Mesothelial cell of epicardium (in vitro differentiated cells): ENCODE results near the gene PDE1C. TPM values are rescaled to one million over a fixed set of nuclear protein-coding genes. Genes with fewer than 3 reads are reported as not detected.

ENCODE experiments used
- DNase-seq, 2 experiments: peaks; one replicate each; pipeline ENCODE4 v3.0.0; 2021; ENCODE audit warnings: low spot score in 2 of 2; ENCODE audit not compliant: unreplicated experiment in 2 of 2
- H3K27ac Mint-ChIP-seq: 2 replicates; pipeline ENCODE4 v1.8.0; 2021; ENCODE audit warnings: mixed read lengths
- H3K27me3 Mint-ChIP-seq: 2 replicates; pipeline ENCODE4 v1.8.0; 2021; ENCODE audit warnings: low read depth, mixed read lengths
- H3K36me3 Mint-ChIP-seq: 2 replicates; pipeline ENCODE4 v1.8.0; 2021; ENCODE audit warnings: mixed read lengths
- H3K4me1 Mint-ChIP-seq: 2 replicates; pipeline ENCODE4 v1.8.0; 2021; ENCODE audit warnings: mixed read lengths
- H3K4me3 Mint-ChIP-seq: 2 replicates; pipeline ENCODE4 v1.8.0; 2021; ENCODE audit warnings: mild to moderate bottlenecking, moderate library complexity, mixed read lengths
- H3K9me3 Mint-ChIP-seq: 2 replicates; pipeline ENCODE4 v1.8.0; 2021; ENCODE audit warnings: mixed read lengths
- CTCF ChIP-seq: fragments of 200-600 bp; sonication (generic); IDR thresholded peaks from one replicate; pipeline ENCODE4 v1.5.0; 2021; ENCODE audit warnings: antibody characterized with exemption; ENCODE audit not compliant: unreplicated experiment
- total RNA-seq: library from RNA; stranded (reverse); gene quantifications from 3 replicates; pipeline ENCODE4 v1.2.1, GENCODE V29; 2021

PDE1C gene
- total RNA-seq, 1 donor from 2014 or later: 0.94 TPM

DNA sequence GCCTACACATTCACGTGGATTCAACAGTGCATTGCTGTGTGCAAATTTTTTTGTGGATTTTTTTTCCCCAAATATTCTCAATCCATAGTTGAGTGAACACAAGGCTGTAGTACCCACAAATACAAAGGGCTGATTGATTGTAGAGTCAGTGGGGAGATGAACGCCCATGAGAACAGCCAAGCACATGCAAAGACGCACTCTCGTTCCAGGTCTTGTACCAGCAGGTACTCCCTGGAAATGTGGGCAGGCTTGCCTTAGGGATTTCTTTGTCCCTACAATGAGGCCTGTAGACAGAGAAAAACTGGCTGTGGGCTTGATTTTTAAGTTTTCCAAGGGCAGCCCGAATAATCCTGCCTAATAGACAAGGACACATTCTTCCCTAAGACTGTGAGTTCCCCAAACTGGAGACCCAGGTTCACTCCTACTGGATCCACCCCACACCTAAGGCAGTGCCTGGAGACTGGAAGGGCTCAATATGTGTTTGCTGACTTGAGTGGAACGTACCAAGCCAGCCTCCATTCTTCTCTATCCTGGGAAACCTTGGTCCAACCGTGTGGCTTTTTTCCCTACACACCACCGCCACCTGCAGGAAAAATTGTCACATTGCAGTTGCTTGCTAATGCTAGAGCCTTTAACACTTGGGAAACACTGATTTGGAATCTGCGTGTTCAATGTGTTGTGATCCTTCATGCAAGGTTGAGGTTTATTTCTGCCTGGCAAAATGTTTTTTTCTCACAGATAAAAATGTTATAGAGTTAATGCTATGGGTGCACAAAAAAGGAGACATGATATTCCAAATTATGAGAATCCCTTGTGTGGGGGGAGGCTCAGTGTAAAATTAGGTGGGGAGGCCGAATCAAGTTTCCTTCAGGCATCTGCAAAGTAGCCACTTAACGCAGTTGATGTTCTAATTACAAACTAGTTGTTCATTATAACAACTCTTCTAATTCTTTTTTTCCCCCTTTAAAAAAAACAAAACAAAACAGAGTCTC is 333.9 kb downstream of the PDE1C start:
- Mint-ChIP-seq H3K4me1 (no peaks in the 10 kb centered on the region), H3K36me3 (no peaks in the 10 kb centered on the region), H3K9me3 (no peaks in the 10 kb centered on the region), H3K27ac (no peak overlapping the region), H3K27me3 (peaks cover 19% of the 10 kb centered on the region), H3K4me3 (no peak overlapping the region)
- TF ChIP-seq CTCF: peak; percentile 98
- peak; percentile 43 to 75 for DNase-seq

DNA sequence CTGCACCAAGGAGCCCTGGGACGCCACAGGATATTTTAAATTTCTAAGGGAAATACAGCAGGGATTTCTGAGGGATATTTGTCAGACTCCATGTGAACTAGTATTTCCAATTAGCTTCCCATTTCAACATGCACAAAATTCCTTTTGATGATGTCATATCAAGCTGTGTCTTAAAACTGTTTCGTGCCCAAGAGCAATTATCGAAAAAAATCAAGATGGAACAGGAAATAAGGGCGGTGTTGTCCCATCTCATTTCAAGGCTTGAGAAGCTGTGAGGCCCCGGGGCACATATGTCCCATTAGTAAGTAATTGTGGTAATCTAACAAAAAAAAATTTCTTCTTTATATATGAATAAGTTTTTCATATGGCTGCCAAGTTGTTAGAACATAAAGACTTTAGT is 335.8 kb downstream of the PDE1C start:
- no peak for DNase-seq
- Mint-ChIP-seq H3K27me3 (peaks cover 14% of the 10 kb centered on the region), H3K36me3 (no peaks in the 10 kb centered on the region), H3K27ac (no peak overlapping the region), H3K4me1 (no peaks in the 10 kb centered on the region), H3K4me3 (no peak overlapping the region), H3K9me3 (no peaks in the 10 kb centered on the region)
- TF ChIP-seq CTCF: no peak

GRCh38 chr7:31729195-31729804 is 340.9 kb downstream of the PDE1C start:
- no peak for DNase-seq
- Mint-ChIP-seq H3K27ac (no peak overlapping the region), H3K4me3 (no peak overlapping the region), H3K4me1 (no peaks in the 10 kb centered on the region), H3K27me3 (no peaks in the 10 kb centered on the region), H3K36me3 (no peaks in the 10 kb centered on the region), H3K9me3 (no peaks in the 10 kb centered on the region)
- peak; percentile 18 for TF ChIP-seq CTCF

GRCh38 chr7:31724696-31725095 is 345.5 kb downstream of the PDE1C start:
- no peak for TF ChIP-seq CTCF
- H3K27ac Mint-ChIP-seq: no peak overlapping the region
- no peaks in the 10 kb centered on the region for H3K36me3 Mint-ChIP-seq
- H3K9me3 Mint-ChIP-seq: no peaks in the 10 kb centered on the region
- H3K4me3 Mint-ChIP-seq: no peak overlapping the region
- no peaks in the 10 kb centered on the region for H3K4me1 Mint-ChIP-seq
- H3K27me3 Mint-ChIP-seq: peaks cover 11% of the 10 kb centered on the region
- no peak for DNase-seq

- H3K27ac Mint-ChIP-seq: no peak overlapping the region
- DNase-seq: no peak
These were observed 349.8 kb downstream of the PDE1C start for GRCh38 chr7:31720366-31720765.

More at GRCh38 chr7:31720366-31720765, 349.8 kb downstream of the PDE1C start:
- H3K4me3 Mint-ChIP-seq: no peak overlapping the region
- peaks cover 25% of the 10 kb centered on the region for H3K27me3 Mint-ChIP-seq
- H3K4me1 Mint-ChIP-seq: no peaks in the 10 kb centered on the region
- no peaks in the 10 kb centered on the region for H3K36me3 Mint-ChIP-seq
- no peaks in the 10 kb centered on the region for H3K9me3 Mint-ChIP-seq
- TF ChIP-seq CTCF: no peak
